ENCODE measurements around the gene HEPH. TPM values are rescaled to one million over a fixed set of nuclear protein-coding genes. Genes with fewer than 3 reads are reported as not detected.
A peak's percentile ranks its signal among the peaks of the same experiment; 100 is the strongest.

The HEPH gene
- total RNA-seq, 4 donors from 2014 or later, result 9.1 to 131 (median 28.6) TPM

GRCh38 chrX:66142351-66142750, 21.7 kb upstream of the HEPH start:
- TF ChIP-seq CTCF (IDR thresholded peaks at IDR 0.05) (no peak), POLR2A (IDR thresholded peaks at IDR 0.05) (no peak)
- no peaks in the 10 kb centered on the region for H3K36me3 ChIP-seq
- intact Hi-C loops (cut with DNase I; ENCODE audit: low total_unique reads), result no loop called here
- no peak overlapping the region for H3K27ac ChIP-seq
- H3K4me3 ChIP-seq, result no peak overlapping the region
- H3K27me3 ChIP-seq, result no peaks in the 10 kb centered on the region
- H3K9me3 ChIP-seq, result no peaks in the 10 kb centered on the region
- DNase-seq, result no peak
- no peaks in the 10 kb centered on the region for H3K4me1 ChIP-seq

DNA sequence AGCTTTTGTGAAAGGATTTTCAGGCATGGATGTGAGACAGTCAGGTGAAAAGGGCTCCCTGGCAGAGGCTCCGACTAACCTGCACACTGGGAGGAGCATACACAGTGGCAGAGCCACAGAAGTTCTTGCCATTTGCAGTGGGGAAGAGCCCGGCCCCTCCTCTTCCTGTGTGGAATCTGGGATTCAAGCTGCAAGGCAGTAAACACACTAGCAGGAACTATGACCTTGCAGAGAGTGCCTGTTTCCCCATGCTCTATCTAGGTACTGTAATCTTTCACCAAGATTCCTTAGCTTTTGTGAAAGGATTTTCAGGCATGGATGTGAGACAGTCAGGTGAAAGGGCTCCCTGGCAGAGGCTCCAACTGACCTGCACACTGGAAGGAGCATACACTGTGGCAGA, 19.8 kb upstream of the HEPH start:
- no peak for TF ChIP-seq CTCF (IDR thresholded peaks at IDR 0.05)
- TF ChIP-seq POLR2A (IDR thresholded peaks at IDR 0.05), result no peak
- Histone ChIP-seq H3K36me3 (no peaks in the 10 kb centered on the region), H3K27ac (no peak overlapping the region), H3K9me3 (no peaks in the 10 kb centered on the region), H3K4me1 (no peaks in the 10 kb centered on the region), H3K27me3 (no peaks in the 10 kb centered on the region), H3K4me3 (no peak overlapping the region)
- DNase-seq, result no peak
- intact Hi-C loops (cut with DNase I; ENCODE audit: low total_unique reads), result no loop called here

GRCh38 chrX:66149519-66149918, 14.5 kb upstream of the HEPH start:
- DNase-seq, result no peak
- intact Hi-C loops (cut with DNase I; ENCODE audit: low total_unique reads), result no loop called here
- Histone ChIP-seq H3K27ac (no peak overlapping the region), H3K9me3 (no peaks in the 10 kb centered on the region), H3K36me3 (no peaks in the 10 kb centered on the region), H3K4me3 (no peak overlapping the region), H3K4me1 (no peaks in the 10 kb centered on the region), H3K27me3 (no peaks in the 10 kb centered on the region)
- TF ChIP-seq POLR2A (IDR thresholded peaks at IDR 0.05) (no peak), CTCF (IDR thresholded peaks at IDR 0.05) (no peak)

GRCh38 chrX:66150163-66150562, 13.9 kb upstream of the HEPH start:
- TF ChIP-seq CTCF (IDR thresholded peaks at IDR 0.05) (no peak), POLR2A (IDR thresholded peaks at IDR 0.05) (no peak)
- Histone ChIP-seq H3K9me3 (no peaks in the 10 kb centered on the region), H3K36me3 (no peaks in the 10 kb centered on the region), H3K27ac (no peak overlapping the region), H3K27me3 (no peaks in the 10 kb centered on the region), H3K4me1 (no peaks in the 10 kb centered on the region), H3K4me3 (no peak overlapping the region)
- DNase-seq, result no peak
- intact Hi-C loops (cut with DNase I; ENCODE audit: low total_unique reads), result no loop called here

DNA sequence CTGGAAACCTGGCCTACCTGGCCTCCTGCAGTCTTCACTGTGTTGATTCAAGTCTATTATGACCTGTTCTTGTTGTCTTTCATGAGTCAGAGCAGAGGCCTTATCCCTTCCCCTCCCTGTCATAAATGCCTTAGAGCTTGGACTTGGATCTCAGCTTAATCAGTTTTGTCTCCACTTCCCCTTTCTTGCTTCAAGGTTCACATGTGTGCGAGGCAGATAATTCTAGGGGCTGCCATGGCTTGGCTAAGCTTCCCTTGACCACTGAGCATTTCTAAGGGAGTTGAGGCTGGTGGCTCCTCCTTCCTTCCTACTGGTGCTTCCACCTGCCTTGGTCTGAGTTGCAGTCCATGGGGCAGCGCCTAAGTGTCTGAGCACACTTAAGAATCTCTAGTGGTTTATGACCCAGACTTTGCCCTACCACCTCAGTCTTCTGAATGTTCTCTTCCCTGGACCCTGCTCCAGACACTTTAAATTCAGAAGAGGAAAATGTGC, 1.7 kb upstream of the HEPH start:
- Histone ChIP-seq H3K27ac (no peak overlapping the region), H3K36me3 (no peaks in the 10 kb centered on the region), H3K4me3 (no peak overlapping the region), H3K9me3 (no peaks in the 10 kb centered on the region), H3K4me1 (no peaks in the 10 kb centered on the region), H3K27me3 (no peaks in the 10 kb centered on the region)
- no peak for TF ChIP-seq POLR2A (IDR thresholded peaks at IDR 0.05)
- intact Hi-C loops (cut with DNase I; ENCODE audit: low total_unique reads), result no loop called here
- DNase-seq, result no peak

DNA sequence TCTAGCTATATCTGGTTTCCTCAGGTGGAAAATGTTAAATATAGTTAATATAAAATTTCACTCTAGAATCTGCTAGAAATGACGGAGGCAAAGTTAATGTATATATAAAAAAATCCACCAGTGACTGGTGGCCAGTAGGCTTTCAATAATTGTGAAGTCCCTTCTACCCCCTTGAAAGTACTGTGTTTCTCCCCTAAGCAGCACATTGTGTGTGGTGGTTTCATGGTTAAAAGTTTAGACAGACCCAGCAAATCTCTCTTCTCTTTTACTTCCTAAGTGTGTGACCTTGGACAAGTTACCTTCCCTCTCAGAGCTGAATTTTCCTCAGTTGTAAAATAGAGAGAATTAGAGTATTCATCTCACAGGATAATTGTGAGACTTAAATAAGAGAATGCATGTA, 600 bp upstream of the HEPH start:
- Histone ChIP-seq H3K27me3 (no peaks in the 10 kb centered on the region), H3K36me3 (no peaks in the 10 kb centered on the region), H3K4me1 (no peaks in the 10 kb centered on the region), H3K27ac (peak overlapping the region; percentile 61 to 64), H3K9me3 (no peaks in the 10 kb centered on the region), H3K4me3 (no peak overlapping the region)
- TF ChIP-seq POLR2A (IDR thresholded peaks at IDR 0.05) (no peak), CTCF (IDR thresholded peaks at IDR 0.05) (no peak)
- no peak for DNase-seq
- intact Hi-C loops (cut with DNase I; ENCODE audit: low total_unique reads), result no loop called here

Data from uterus (tissue), 4 donors.